GM12891 (cell line): ENCODE data around the gene PCSK4.
"Not testable (repeated sequence)": the region's sequence is repeated elsewhere in the genome, so short reads cannot be mapped to it uniquely, and the experiment has no call there.

Experiments used
- DNase-seq: peaks from one replicate; pipeline ENCODE4 v3.0.0; 2011; ENCODE audit warnings: low spot score; ENCODE audit not compliant: insufficient read length
- FAIRE-seq: peaks from 2 replicates; lab custom pipeline; 2011; peaks lifted over from hg19 to GRCh38; lab: Jason Lieb, UNC
- PAX5 ChIP-seq: IDR thresholded peaks from 2 replicates; pipeline ENCODE4 v1.6.1; 2011; ENCODE audit warnings: low read length, moderate library complexity, mild to moderate bottlenecking; ENCODE audit not compliant: insufficient read depth, severe bottlenecking
- POLR2A ChIP-seq: IDR thresholded peaks from 2 replicates; pipeline ENCODE4 v1.6.1; 2011; ENCODE audit warnings: low read depth, low read length, control low read depth
- POLR2AphosphoS5 ChIP-seq: IDR thresholded peaks from 2 replicates; pipeline ENCODE4 v1.6.1; 2011; ENCODE audit warnings: low read depth, low read length, control low read depth
- POU2F2 ChIP-seq: IDR thresholded peaks from 2 replicates; pipeline ENCODE4 v1.6.1; 2011; ENCODE audit warnings: low read depth, mild to moderate bottlenecking, control low read depth, low read length, moderate library complexity
- SPI1 ChIP-seq: IDR thresholded peaks from 2 replicates; pipeline ENCODE4 v1.6.1; 2011; ENCODE audit warnings: low read depth, low read length, control low read depth
- TAF1 ChIP-seq: IDR thresholded peaks from 2 replicates; pipeline ENCODE4 v1.6.1; 2011; ENCODE audit warnings: low read depth, low read length, control low read depth

PCSK4 gene

GRCh38 chr19:1522838-1523237, 32.7 kb upstream of the PCSK4 start:
- no peak for DNase-seq
- TF ChIP-seq POU2F2 (no peak), POLR2A (no peak), TAF1 (no peak), PAX5 (no peak), SPI1 (no peak), POLR2AphosphoS5 (no peak)
- FAIRE-seq = no peak

- FAIRE-seq (no peak), DNase-seq (no peak)
- TF ChIP-seq POU2F2 (no peak), POLR2AphosphoS5 (no peak)
Observed at GRCh38 chr19:1522061-1522460, 31.9 kb upstream of the PCSK4 start.

GRCh38 chr19:1521636-1522035, 31.5 kb upstream of the PCSK4 start:
- TF ChIP-seq SPI1 (no peak), POU2F2 (no peak), PAX5 (no peak), POLR2AphosphoS5 (no peak), TAF1 (no peak), POLR2A (no peak)
- DNase-seq (no peak), FAIRE-seq (no peak)

GRCh38 chr19:1520203-1520780, 30.1 kb upstream of the PCSK4 start:
- DNase-seq (no peak), FAIRE-seq (no peak)
- TF ChIP-seq SPI1 = no peak
- no peak for TF ChIP-seq POLR2A
- no peak for TF ChIP-seq TAF1
- no peak for TF ChIP-seq POU2F2
- TF ChIP-seq PAX5 = no peak
- TF ChIP-seq POLR2AphosphoS5 = no peak

GRCh38 chr19:1519802-1520201, 29.7 kb upstream of the PCSK4 start:
- FAIRE-seq, DNase-seq: not testable (repeated sequence)

- DNase-seq (no peak), FAIRE-seq (no peak)
- TF ChIP-seq SPI1 (no peak), POLR2AphosphoS5 (no peak), POLR2A (no peak), PAX5 (no peak), TAF1 (no peak), POU2F2 (no peak)
Observed at GRCh38 chr19:1518471-1518870, 28.3 kb upstream of the PCSK4 start.

- FAIRE-seq (no peak), DNase-seq (no peak)
- TF ChIP-seq POLR2A = no peak
- TF ChIP-seq POU2F2 = no peak
- no peak for TF ChIP-seq SPI1
- TF ChIP-seq TAF1 = no peak
- TF ChIP-seq PAX5 = no peak
- TF ChIP-seq POLR2AphosphoS5 = no peak
Observed at GRCh38 chr19:1516395-1516753, 26.2 kb upstream of the PCSK4 start.

- TF ChIP-seq POU2F2 = no peak
- FAIRE-seq = no peak
- DNase-seq = no peak
Observed at GRCh38 chr19:1514986-1515721, 25.0 kb upstream of the PCSK4 start.

GRCh38 chr19:1514295-1514661, 24.1 kb upstream of the PCSK4 start:
- no peak for TF ChIP-seq POLR2AphosphoS5
- no peak for TF ChIP-seq TAF1
- FAIRE-seq = no peak

GRCh38 chr19:1513499-1514294, 23.5 kb upstream of the PCSK4 start:
- no peak for FAIRE-seq
- TF ChIP-seq POLR2A = no peak
- no peak for TF ChIP-seq POU2F2
- TF ChIP-seq PAX5 = no peak
- TF ChIP-seq SPI1 = no peak
- no peak for TF ChIP-seq TAF1
- TF ChIP-seq POLR2AphosphoS5 = no peak
- peak; percentile 72 for DNase-seq

More at GRCh38 chr19:1514295-1514661, 24.1 kb upstream of the PCSK4 start:
- no peak for DNase-seq
